Measurements from ENCODE around the gene EDEM3. TPM values are rescaled to one million over a fixed set of nuclear protein-coding genes. Genes with fewer than 3 reads are reported as not detected.

EDEM3 gene
- total and polyA plus RNA-seq, 2 of the 8 experiments (the other 6 are each of a cell fraction or from before 2014, with no cell fraction given): 1.6 to 14.0 TPM

- Histone ChIP-seq H2BK15ac (ENCODE audit: low read length) (no peak overlapping the region), H4K20me1 (replicated peaks in 1 of 2; ENCODE audit: control insufficient read depth in 1 of 2, insufficient read depth in 2 of 2, low read length in 2 of 2) (no peaks in the 10 kb centered on the region), H2AFZ (ENCODE audit: low read length) (no peak overlapping the region), H3K9ac (replicated peaks in 1 of 4; ENCODE audit: extremely low read depth in 1 of 4, low read depth in 3 of 4, low read length in 3 of 4) (no peak overlapping the region), H3K9me3 (ENCODE audit: insufficient read depth in 2 of 2, low read depth in 1 of 2, low read length in 1 of 2) (no peaks in the 10 kb centered on the region), H4K91ac (replicated peaks; ENCODE audit: insufficient read length, low read length) (no peak overlapping the region), H3K23me2 (ENCODE audit: low read depth, low read length) (no peaks in the 10 kb centered on the region; the same call in 1 of the 2 replicates), H2BK20ac (ENCODE audit: low read length) (no peak overlapping the region), H3K23ac (ENCODE audit: insufficient read length) (no peak overlapping the region), H3K4ac (replicated peaks; ENCODE audit: insufficient read length, low read depth, low read length) (no peak overlapping the region), H3K36me3 (ENCODE audit: control insufficient read depth in 2 of 4, insufficient read depth in 4 of 4, low read length in 3 of 4) (no peaks in the 10 kb centered on the region), H2AK5ac (ENCODE audit: low read depth, low read length) (no peak overlapping the region), H3K79me1 (ENCODE audit: low read depth, low read length) (no peaks in the 10 kb centered on the region), H3K79me2 (ENCODE audit: control insufficient read depth in 1 of 2, insufficient read depth in 2 of 2, low read length in 2 of 2) (no peaks in the 10 kb centered on the region), H3K18ac (ENCODE audit: extremely low read depth, low read length) (no peak overlapping the region), H3K27me3 (replicated peaks in 1 of 4; ENCODE audit: control insufficient read depth in 3 of 4, extremely low read depth in 1 of 4, insufficient read depth in 3 of 4, low read length in 3 of 4) (no peaks in the 10 kb centered on the region), H2BK12ac (ENCODE audit: low read depth, low read length) (no peak overlapping the region), H3K56ac (replicated peaks; ENCODE audit: insufficient read length, low read depth, low read length) (no peak overlapping the region), H3K4me3 (ENCODE audit: extremely low read depth in 1 of 4, insufficient read depth in 2 of 4, low read depth in 3 of 4, low read length in 4 of 4) (no peak overlapping the region), H4K8ac (ENCODE audit: extremely low read depth, insufficient read depth, low read length) (no peak overlapping the region), H3K27ac (ENCODE audit: low read depth, low read length) (no peak overlapping the region), H2BK5ac (ENCODE audit: low read depth, low read length) (no peak overlapping the region), H3K14ac (ENCODE audit: insufficient read length) (no peak overlapping the region), H3K4me2 (ENCODE audit: insufficient read depth in 1 of 2, low read depth in 2 of 2, low read length in 2 of 2) (no peak overlapping the region), H2BK120ac (replicated peaks; ENCODE audit: low read depth, low read length) (no peak overlapping the region), H3K4me1 (replicated peaks in 1 of 4; ENCODE audit: control insufficient read depth in 3 of 4, insufficient read depth in 4 of 4, low read length in 3 of 4) (peaks cover 0 to 3% (median 0%) of the 10 kb centered on the region in 4 experiments; a peak in 2 of 7 replicates), H4K5ac (ENCODE audit: insufficient read length, low read depth, low read length) (no peak overlapping the region)
- 83% methylated on average over 3 of the region's 3 CpGs; no CpG with 5 or more reads in 1 of the 2 experiments for WGBS, 2 experiments (ENCODE audit: extremely low coverage in 1 of 2, insufficient coverage in 1 of 2, insufficient read length in 1 of 2, insufficient replicate concordance in 2 of 2, low coverage in 1 of 2, low lambda C conversion rate in 2 of 2, missing lambda C conversion rate in 1 of 2)
- ChIA-PET POLR2A (ENCODE audit: partially characterized antibody) (no interaction called here), CTCF (ENCODE audit: partially characterized antibody) (interaction anchor here (0.7 to 1.8 kb wide), 4 partner anchors 23 to 466 kb away, joined by 3 to 6 read pairs (median 4); no protein-coding TSS in a partner anchor)
- no peak for TF ChIP-seq POLR2AphosphoS5 (IDR thresholded peaks at IDR 0.05; ENCODE audit: low read depth, low read length)
- no peak for TF ChIP-seq CBX5 (IDR thresholded peaks at IDR 0.05; ENCODE audit: low read depth, low read length)
- no peak for TF ChIP-seq RBBP5 (IDR thresholded peaks at IDR 0.05; ENCODE audit: borderline replicate concordance, low read depth, low read length)
- no peak for TF ChIP-seq HDAC6 (IDR thresholded peaks at IDR 0.05; ENCODE audit: low read depth, low read length)
- FAIRE-seq: no peak
- DNase-seq (ENCODE audit: low read depth in 1 of 2, low spot score in 2 of 2): no peak
Observed at GRCh38 chr1:184686540-184686939, 68.1 kb downstream of the EDEM3 start.

Data from H1 (cell line).